ENCODE measurements around the gene MED1.
"Not testable (repeated sequence)": the region's sequence is repeated elsewhere in the genome, so short reads cannot be mapped to it uniquely, and the experiment has no call there.

The MED1 gene

DNA sequence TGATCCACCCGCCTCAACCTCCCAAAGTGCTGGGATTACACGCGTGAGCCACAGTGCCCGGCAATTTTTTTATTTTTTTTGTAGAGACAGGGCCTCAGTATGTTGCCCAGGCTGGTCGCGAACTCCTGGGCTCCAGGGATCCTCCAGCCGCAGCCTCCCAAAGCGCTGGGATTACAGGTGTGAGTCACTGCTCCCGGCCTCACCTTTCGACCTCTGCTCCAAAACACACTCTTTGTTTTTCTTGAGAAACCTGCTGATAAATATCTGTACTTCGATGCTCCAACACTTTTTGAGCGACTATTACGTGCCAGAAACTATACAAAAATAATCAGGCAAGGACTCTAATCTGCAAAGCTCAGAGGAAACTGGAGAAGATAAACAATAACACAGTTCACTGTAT is 1.0 kb downstream of the MED1 start:
- peak overlapping the region; percentile 64 for H3K4me3 ChIP-seq (ENCODE audit: low read depth in 1 of 2, low read length in 2 of 2)
- ATAC-seq (ENCODE audit: insufficient read depth, low read depth), result no peak
- H3K27me3 ChIP-seq (ENCODE audit: insufficient read depth, low read length, poor library complexity), result no peaks in the 10 kb centered on the region
- H3K79me2 ChIP-seq (ENCODE audit: insufficient read depth, low read length), result peaks cover 58% of the 10 kb centered on the region
- H3K27ac ChIP-seq (ENCODE audit: low read length), result peak overlapping the region; percentile 79; the same call in 1 of the 2 replicates
- H3K4me1 ChIP-seq (ENCODE audit: insufficient read depth, low read length), result peaks cover 35% of the 10 kb centered on the region
- peak overlapping the region; percentile 72 for H3K9ac ChIP-seq (ENCODE audit: low read depth, low read length)
- TF ChIP-seq, protein P1, sequence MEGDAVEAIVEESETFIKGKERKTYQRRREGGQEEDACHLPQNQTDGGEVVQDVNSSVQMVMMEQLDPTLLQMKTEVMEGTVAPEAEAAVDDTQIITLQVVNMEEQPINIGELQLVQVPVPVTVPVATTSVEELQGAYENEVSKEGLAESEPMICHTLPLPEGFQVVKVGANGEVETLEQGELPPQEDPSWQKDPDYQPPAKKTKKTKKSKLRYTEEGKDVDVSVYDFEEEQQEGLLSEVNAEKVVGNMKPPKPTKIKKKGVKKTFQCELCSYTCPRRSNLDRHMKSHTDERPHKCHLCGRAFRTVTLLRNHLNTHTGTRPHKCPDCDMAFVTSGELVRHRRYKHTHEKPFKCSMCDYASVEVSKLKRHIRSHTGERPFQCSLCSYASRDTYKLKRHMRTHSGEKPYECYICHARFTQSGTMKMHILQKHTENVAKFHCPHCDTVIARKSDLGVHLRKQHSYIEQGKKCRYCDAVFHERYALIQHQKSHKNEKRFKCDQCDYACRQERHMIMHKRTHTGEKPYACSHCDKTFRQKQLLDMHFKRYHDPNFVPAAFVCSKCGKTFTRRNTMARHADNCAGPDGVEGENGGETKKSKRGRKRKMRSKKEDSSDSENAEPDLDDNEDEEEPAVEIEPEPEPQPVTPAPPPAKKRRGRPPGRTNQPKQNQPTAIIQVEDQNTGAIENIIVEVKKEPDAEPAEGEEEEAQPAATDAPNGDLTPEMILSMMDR (IDR thresholded peaks at IDR 0.05; ENCODE audit: borderline replicate concordance, extremely low read depth, low read length, poor library complexity, severe bottlenecking), result no peak
- TF ChIP-seq EZH2 (IDR thresholded peaks at IDR 0.05; ENCODE audit: borderline replicate concordance, low read depth, low read length, severe bottlenecking), result no peak
- no peak for DNase-seq
- no peak overlapping the region for H2AFZ ChIP-seq (ENCODE audit: low read depth, low read length)
- H4K20me1 ChIP-seq (ENCODE audit: insufficient read depth, low read length), result peaks cover 10% of the 10 kb centered on the region
- H3K4me2 ChIP-seq (ENCODE audit: insufficient read depth, low read length), result peak overlapping the region; percentile 72
- peaks cover 32% of the 10 kb centered on the region for H3K36me3 ChIP-seq (ENCODE audit: insufficient read depth, low read length)
- no peaks in the 10 kb centered on the region for H3K9me3 ChIP-seq (ENCODE audit: insufficient read depth, low read length, severe bottlenecking)

DNA sequence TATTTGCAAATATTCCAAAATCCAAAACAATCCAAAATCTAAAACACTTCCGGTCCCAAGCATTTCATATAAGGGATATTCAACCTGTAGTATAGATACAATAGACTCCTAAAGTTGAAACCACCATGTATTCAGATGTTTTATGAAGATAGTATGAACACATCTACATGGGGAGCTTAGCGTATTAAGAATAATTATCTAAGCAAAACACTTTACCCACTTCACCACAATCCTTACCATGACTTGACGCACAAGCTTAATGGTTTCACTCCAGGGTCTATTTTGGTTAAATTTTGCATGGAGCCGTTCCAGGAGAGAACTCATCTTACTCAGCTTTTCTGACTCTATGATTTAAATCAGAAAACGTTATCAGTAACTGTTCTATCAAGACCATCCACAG is 3.5 kb downstream of the MED1 start:
- TF ChIP-seq, protein P1 (IDR thresholded peaks at IDR 0.05; ENCODE audit: borderline replicate concordance, extremely low read depth, low read length, poor library complexity, severe bottlenecking), result no peak
- TF ChIP-seq EZH2 (IDR thresholded peaks at IDR 0.05; ENCODE audit: borderline replicate concordance, low read depth, low read length, severe bottlenecking), result no peak
- Histone ChIP-seq H3K27ac (ENCODE audit: low read length) (no peak overlapping the region), H3K4me1 (ENCODE audit: insufficient read depth, low read length) (peaks cover 35% of the 10 kb centered on the region), H3K9ac (ENCODE audit: low read depth, low read length) (no peak overlapping the region), H2AFZ (ENCODE audit: low read depth, low read length) (no peak overlapping the region), H3K4me3 (ENCODE audit: low read depth in 1 of 2, low read length in 2 of 2) (no peak overlapping the region), H3K27me3 (ENCODE audit: insufficient read depth, low read length, poor library complexity) (no peaks in the 10 kb centered on the region), H3K79me2 (ENCODE audit: insufficient read depth, low read length) (peaks cover 63% of the 10 kb centered on the region), H3K36me3 (ENCODE audit: insufficient read depth, low read length) (peaks cover 54% of the 10 kb centered on the region), H4K20me1 (ENCODE audit: insufficient read depth, low read length) (peaks cover 10% of the 10 kb centered on the region), H3K4me2 (ENCODE audit: insufficient read depth, low read length) (no peak overlapping the region), H3K9me3 (ENCODE audit: insufficient read depth, low read length, severe bottlenecking) (no peaks in the 10 kb centered on the region)
- no peak for DNase-seq
- ATAC-seq (ENCODE audit: insufficient read depth, low read depth), result no peak

DNA sequence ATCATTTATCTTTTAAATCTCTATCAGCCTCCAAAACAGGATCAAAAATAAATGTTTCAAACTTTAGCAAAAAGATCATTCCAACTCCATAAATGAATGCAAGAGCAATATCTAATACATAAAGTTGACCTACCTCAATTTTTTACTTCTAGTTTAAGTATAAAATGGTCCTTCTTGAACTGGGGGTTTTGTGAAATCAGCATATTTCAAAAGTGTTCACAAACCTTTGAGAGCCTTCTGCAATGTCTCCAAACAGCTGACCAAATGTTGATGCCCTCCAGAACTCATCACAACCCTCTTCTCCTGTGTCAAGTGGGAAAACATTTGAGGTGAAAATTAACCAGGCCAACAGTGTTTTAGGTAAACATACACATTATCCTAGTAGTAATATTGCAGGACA is 7.7 kb downstream of the MED1 start:
- no peaks in the 10 kb centered on the region for H3K9me3 ChIP-seq (ENCODE audit: insufficient read depth, low read length, severe bottlenecking)
- no peak overlapping the region for H3K4me3 ChIP-seq (ENCODE audit: low read depth in 1 of 2, low read length in 2 of 2)
- no peak for ATAC-seq (ENCODE audit: insufficient read depth, low read depth)
- DNase-seq, result no peak
- no peaks in the 10 kb centered on the region; the same call in 1 of the 2 replicates for H4K20me1 ChIP-seq (ENCODE audit: insufficient read depth, low read length)
- H3K27me3 ChIP-seq (ENCODE audit: insufficient read depth, low read length, poor library complexity), result no peaks in the 10 kb centered on the region
- H3K36me3 ChIP-seq (ENCODE audit: insufficient read depth, low read length), result peaks cover 90% of the 10 kb centered on the region
- H2AFZ ChIP-seq (ENCODE audit: low read depth, low read length), result no peak overlapping the region
- peaks cover 39% of the 10 kb centered on the region for H3K79me2 ChIP-seq (ENCODE audit: insufficient read depth, low read length)
- no peak overlapping the region for H3K9ac ChIP-seq (ENCODE audit: low read depth, low read length)
- TF ChIP-seq, protein P1 (IDR thresholded peaks at IDR 0.05; ENCODE audit: borderline replicate concordance, extremely low read depth, low read length, poor library complexity, severe bottlenecking), result no peak
- TF ChIP-seq EZH2 (IDR thresholded peaks at IDR 0.05; ENCODE audit: borderline replicate concordance, low read depth, low read length, severe bottlenecking), result no peak
- H3K4me1 ChIP-seq (ENCODE audit: insufficient read depth, low read length), result peaks cover 8% of the 10 kb centered on the region; the same call in 1 of the 2 replicates
- no peak overlapping the region for H3K4me2 ChIP-seq (ENCODE audit: insufficient read depth, low read length)
- no peak overlapping the region for H3K27ac ChIP-seq (ENCODE audit: low read length)

DNA sequence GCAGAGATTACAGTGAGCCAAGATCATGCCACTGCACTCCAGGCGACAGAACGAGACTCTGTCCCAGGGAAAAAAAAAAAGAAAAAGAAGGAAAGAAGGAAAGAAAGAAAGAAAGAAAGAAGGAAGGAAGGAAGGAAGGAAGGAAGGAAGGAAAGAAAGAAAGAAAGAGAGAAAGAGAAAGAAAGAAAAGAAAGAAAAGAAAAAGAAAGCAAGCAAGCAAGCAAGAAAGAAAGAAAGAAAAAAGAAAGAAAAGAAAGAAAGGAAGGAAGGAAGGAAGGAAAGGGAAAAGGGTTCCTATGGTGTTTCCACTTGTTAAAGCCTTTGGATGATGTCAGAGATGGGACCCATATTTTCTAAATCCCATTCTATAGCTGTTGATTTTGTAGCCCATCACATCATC is 11.2 kb downstream of the MED1 start:
- peaks cover 86% of the 10 kb centered on the region for H3K36me3 ChIP-seq (ENCODE audit: insufficient read depth, low read length)
- not testable (repeated sequence) for H3K4me1 ChIP-seq (ENCODE audit: insufficient read depth, low read length); H3K9ac ChIP-seq (ENCODE audit: low read depth, low read length); H3K27me3 ChIP-seq (ENCODE audit: insufficient read depth, low read length, poor library complexity); H3K4me2 ChIP-seq (ENCODE audit: insufficient read depth, low read length); DNase-seq; H4K20me1 ChIP-seq (ENCODE audit: insufficient read depth, low read length); H3K27ac ChIP-seq (ENCODE audit: low read length); H3K4me3 ChIP-seq (ENCODE audit: low read depth in 1 of 2, low read length in 2 of 2); H2AFZ ChIP-seq (ENCODE audit: low read depth, low read length); ATAC-seq (ENCODE audit: insufficient read depth, low read depth); H3K9me3 ChIP-seq (ENCODE audit: insufficient read depth, low read length, severe bottlenecking)
- H3K79me2 ChIP-seq (ENCODE audit: insufficient read depth, low read length), result peaks cover 17% of the 10 kb centered on the region; the same call in 1 of the 2 replicates
